ENCODE data around the gene CCDC63.

The CCDC63 gene

GRCh38 chr12:110819150-110819549 is 27.6 kb upstream of the CCDC63 start:
- no peak for DNase-seq (ENCODE audit: low read depth)
- TF ChIP-seq POLR2A (IDR thresholded peaks at IDR 0.05; ENCODE audit: extremely low read depth, insufficient read length) (no peak), MYC (IDR thresholded peaks at IDR 0.05; ENCODE audit: low read depth, low read length) (no peak), MAX (IDR thresholded peaks at IDR 0.05; ENCODE audit: low read depth, low read length) (no peak)
- H3K4me3 ChIP-seq (ENCODE audit: low read depth, low read length), result no peak overlapping the region

- TF ChIP-seq MYC (IDR thresholded peaks at IDR 0.05; ENCODE audit: low read depth, low read length), result no peak
- TF ChIP-seq POLR2A (IDR thresholded peaks at IDR 0.05; ENCODE audit: extremely low read depth, insufficient read length), result no peak
- no peak for TF ChIP-seq CTCF (IDR thresholded peaks at IDR 0.05; ENCODE audit: low read depth, low read length)
- TF ChIP-seq MAX (IDR thresholded peaks at IDR 0.05; ENCODE audit: low read depth, low read length), result no peak
- H3K4me3 ChIP-seq (ENCODE audit: low read depth, low read length), result no peak overlapping the region
- no peak for DNase-seq (ENCODE audit: low read depth)
Measured at GRCh38 chr12:110819646-110820045, 27.1 kb upstream of the CCDC63 start.

- DNase-seq (ENCODE audit: low read depth), result no peak
- TF ChIP-seq CTCF (IDR thresholded peaks at IDR 0.05; ENCODE audit: low read depth, low read length), result no peak
- no peak for TF ChIP-seq MYC (IDR thresholded peaks at IDR 0.05; ENCODE audit: low read depth, low read length)
- no peak for TF ChIP-seq MAX (IDR thresholded peaks at IDR 0.05; ENCODE audit: low read depth, low read length)
- TF ChIP-seq POLR2A (IDR thresholded peaks at IDR 0.05; ENCODE audit: extremely low read depth, insufficient read length), result no peak
- H3K4me3 ChIP-seq (ENCODE audit: low read depth, low read length), result no peak overlapping the region
Measured at GRCh38 chr12:110821917-110822316, 24.9 kb upstream of the CCDC63 start.

GRCh38 chr12:110822821-110823415 is 23.9 kb upstream of the CCDC63 start:
- no peak; the same call in 1 of the 2 replicates for TF ChIP-seq MAX (IDR thresholded peaks at IDR 0.05; ENCODE audit: low read depth, low read length)
- no peak for TF ChIP-seq MYC (IDR thresholded peaks at IDR 0.05; ENCODE audit: low read depth, low read length)
- no peak for TF ChIP-seq CTCF (IDR thresholded peaks at IDR 0.05; ENCODE audit: low read depth, low read length)
- TF ChIP-seq POLR2A (IDR thresholded peaks at IDR 0.05; ENCODE audit: extremely low read depth, insufficient read length), result no peak
- H3K4me3 ChIP-seq (ENCODE audit: low read depth, low read length), result no peak overlapping the region

GRCh38 chr12:110824342-110824741 is 22.4 kb upstream of the CCDC63 start:
- H3K4me3 ChIP-seq (ENCODE audit: low read depth, low read length), result no peak overlapping the region
- DNase-seq (ENCODE audit: low read depth), result no peak
- no peak for TF ChIP-seq CTCF (IDR thresholded peaks at IDR 0.05; ENCODE audit: low read depth, low read length)
- TF ChIP-seq MYC (IDR thresholded peaks at IDR 0.05; ENCODE audit: low read depth, low read length), result no peak
- no peak for TF ChIP-seq MAX (IDR thresholded peaks at IDR 0.05; ENCODE audit: low read depth, low read length)
- no peak for TF ChIP-seq POLR2A (IDR thresholded peaks at IDR 0.05; ENCODE audit: extremely low read depth, insufficient read length)

More at GRCh38 chr12:110822821-110823415, 23.9 kb upstream of the CCDC63 start:
- DNase-seq (ENCODE audit: low read depth), result no peak

GRCh38 chr12:110825530-110825929 is 21.3 kb upstream of the CCDC63 start:
- H3K4me3 ChIP-seq (ENCODE audit: low read depth, low read length), result no peak overlapping the region
- no peak for DNase-seq (ENCODE audit: low read depth)
- TF ChIP-seq MYC (IDR thresholded peaks at IDR 0.05; ENCODE audit: low read depth, low read length) (no peak), CTCF (IDR thresholded peaks at IDR 0.05; ENCODE audit: low read depth, low read length) (no peak), POLR2A (IDR thresholded peaks at IDR 0.05; ENCODE audit: extremely low read depth, insufficient read length) (no peak), MAX (IDR thresholded peaks at IDR 0.05; ENCODE audit: low read depth, low read length) (no peak)

All from NB4 (cell line).